Islet precursor cell (in vitro differentiated cells): ENCODE data around the gene CHD1.
A peak's percentile ranks its signal among the peaks of the same experiment; 100 is the strongest.
"Not testable (repeated sequence)": the region's sequence is repeated elsewhere in the genome, so short reads cannot be mapped to it uniquely, and the experiment has no call there.

Experiments
- DNase-seq: peaks from one replicate; pipeline ENCODE4 v3.0.0-alpha.2; 2018

CHD1 gene

DNA sequence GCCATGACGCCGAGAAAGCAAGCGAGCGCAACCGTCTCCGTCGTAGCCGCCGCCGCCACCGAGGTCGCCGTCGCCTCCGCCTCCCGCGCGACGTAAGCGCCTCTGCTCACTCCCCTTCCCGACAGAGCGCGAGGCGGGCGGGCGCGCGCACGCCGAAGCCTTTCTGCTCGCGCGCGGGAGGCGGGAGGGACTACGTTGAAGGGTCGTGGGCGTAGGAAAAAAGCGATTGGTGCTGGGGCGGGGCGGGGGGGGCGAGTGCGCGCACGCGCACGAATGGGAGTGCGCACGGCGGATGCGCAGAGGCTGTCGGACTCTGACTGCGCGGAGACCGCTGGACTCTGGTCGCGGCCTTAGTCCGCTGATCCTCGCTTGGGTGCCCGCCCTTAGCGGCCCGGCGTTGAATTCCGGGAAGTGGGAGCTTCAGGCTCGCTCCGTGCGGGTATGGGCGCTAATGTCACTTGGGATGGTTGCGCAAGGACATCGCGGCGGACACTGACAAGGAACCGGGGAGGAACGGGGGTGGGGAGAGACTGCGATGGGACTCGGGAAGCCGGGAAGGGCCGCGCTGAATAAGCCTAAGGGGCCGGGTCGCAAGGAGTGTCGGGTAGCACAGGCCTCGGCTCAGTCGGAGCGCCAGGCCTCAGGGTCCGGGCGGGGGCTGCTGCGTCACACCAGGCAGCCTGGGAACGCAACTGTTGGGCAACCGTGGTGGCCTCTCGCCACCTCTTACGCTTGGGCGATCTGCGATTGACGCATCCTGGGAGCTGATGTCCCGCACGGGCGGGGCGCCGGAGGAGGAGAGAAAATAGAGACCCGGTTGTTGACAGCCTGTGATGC, at the start of gene CHD1:
Gene CHD1, minus strand, starts transcription at position 135 of the 837 bp plus-strand sequence. CDS start 2,621 bp downstream, outside the sequence.
- DNase-seq, result peak; percentile 98

DNA sequence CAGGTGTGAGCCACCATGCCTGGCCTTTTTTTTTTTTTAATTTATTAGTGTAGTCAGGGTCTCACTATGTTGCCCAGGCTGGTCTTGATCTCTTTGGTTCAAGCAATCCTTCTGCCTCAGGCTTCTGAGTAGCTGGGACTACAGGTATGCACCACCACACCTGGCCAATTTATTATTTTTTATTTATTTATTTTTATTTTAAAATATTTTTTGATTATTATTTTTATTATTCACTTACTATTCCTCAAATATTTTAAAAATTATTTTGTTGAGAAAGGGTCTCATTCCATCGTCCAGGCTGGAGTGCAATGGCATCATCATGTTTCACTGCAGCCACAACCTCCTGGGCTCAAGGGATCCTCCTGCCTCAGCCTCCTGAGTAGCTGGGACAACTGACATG, 49.7 kb upstream of the CHD1 start:
- DNase-seq, result no peak

DNA sequence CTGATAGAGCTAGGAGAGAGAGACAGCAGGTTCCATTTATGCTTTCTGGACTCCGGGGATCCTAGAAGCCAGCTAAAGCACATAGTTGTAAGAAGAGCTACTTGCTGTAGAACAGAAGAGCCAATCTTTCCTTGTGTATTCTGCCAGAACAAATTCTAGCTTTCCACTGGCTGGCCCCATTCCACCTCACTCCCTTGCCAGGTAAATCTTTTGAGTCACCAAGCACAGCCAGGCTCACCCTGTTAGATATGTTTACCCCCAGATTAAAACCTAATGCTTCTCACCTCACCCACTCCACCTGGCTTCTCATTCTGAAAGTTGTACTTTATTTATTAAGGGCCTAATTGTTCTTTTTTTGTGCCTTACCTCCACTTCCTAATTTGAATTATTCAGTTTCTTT, 48.9 kb upstream of the CHD1 start:
- DNase-seq, result no peak

DNA sequence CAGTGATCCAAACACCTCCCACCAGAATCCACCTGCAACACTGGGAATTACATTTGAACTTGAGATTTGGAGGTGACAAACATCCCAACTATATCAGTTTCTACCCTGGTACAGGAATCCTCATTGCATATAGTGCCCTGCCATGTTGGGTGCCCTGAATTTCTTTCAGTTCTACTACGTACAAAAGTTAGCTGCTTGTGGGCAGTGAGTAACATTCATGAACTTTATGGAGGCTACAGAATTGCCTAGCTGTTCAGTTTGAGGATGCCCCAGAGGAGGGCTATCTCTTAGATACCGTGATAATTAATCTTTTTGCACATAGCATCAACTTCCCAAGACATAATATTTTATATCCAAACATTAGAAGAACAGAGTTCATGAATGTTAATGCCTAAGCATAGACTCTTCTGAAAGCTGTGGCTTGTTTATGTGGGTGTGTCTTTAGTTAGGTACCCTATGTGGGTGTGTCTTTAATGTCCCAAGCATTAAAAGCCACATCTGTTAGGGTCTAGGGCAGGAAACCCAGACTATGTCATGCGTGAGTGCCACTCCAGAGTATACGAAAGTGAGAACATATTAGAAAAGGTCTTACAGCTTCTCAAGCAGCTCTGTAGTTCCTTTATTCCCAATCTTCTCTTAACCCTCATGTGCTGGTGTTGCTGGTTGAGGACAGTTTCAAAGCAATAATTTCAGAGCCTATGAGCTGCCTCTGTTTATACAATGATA, 47.0 kb upstream of the CHD1 start:
- no peak for DNase-seq

DNA sequence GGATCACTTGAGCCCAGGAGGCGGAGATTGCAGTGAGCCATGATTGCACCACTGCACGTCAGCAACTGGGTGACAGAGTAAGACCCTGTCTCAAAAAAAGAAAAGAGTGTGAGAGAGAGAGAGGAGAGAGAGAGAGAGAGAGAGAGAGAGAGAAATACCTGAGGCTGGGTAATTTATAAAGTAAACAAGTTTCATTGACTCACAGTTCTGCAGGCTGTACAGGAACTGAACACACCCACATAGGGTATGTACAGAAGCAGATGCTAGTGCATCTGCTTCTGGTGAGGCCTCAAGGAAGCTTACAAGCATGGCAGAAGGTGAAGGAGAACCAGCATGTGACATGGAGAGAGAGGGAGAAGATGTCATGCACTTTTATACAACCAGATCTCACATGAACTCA, 46.4 kb upstream of the CHD1 start:
- DNase-seq, result no peak

DNA sequence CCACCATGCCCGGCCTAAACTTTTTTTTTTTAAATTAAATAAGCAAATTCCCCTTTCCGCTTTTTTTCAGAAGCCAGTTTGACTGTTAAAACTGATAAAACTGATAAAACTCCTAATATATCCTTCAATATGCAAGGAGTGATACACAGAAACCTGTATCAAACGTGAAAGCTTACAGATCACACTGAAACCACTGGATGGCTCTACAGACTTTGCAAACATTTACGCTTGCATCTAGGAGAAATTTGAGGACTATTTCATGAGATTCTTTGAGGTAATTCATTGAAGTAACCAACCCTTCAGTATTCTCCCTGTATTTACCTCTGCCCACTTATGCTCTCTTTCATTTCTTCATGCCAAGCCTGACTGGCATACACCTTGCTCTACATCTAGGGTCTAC, 40.6 kb upstream of the CHD1 start:
- no peak for DNase-seq

DNA sequence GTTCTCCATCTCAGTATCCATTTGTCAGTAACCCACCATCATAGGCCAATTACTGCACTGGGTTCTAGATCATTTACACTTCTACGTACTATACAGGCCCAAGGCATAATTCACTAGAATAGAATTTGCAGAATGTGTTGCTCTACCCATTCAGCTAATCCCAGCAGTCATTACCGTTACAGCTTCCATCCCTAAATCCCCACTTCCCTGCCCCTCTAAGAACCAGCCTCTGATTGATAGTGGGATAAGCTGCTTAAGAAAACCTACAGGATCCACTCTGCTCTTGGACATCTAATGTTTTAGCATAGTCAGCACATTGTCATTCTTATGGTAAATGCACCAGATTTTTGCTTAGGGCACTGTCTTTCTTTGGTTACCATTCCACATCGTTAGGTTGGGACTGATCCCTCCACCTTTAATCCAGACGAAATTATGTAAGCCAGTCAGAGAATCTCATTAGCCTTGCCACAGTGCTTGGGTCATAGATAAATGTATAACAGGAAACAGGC, 39.3 kb upstream of the CHD1 start:
- no peak for DNase-seq

DNA sequence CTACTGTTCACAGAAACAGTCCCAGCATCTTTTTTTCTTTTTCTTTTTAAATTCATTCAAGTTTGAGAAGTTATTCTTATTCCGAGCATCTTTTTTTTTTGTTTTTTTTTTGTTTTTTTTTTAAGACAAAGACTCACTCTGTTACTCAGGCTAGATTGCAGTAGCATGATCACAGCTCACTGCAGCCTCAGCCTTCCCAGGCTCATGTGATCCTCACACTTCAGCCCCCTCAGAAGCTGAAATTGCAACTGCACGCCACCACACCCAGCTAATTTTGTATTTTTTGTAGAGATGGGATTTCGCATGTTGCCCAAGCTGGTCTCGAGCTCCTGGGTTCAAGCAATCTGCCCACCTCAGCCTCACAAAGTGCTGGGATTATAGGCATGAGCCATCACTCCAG, 36.4 kb upstream of the CHD1 start:
- DNase-seq, result no peak

DNA sequence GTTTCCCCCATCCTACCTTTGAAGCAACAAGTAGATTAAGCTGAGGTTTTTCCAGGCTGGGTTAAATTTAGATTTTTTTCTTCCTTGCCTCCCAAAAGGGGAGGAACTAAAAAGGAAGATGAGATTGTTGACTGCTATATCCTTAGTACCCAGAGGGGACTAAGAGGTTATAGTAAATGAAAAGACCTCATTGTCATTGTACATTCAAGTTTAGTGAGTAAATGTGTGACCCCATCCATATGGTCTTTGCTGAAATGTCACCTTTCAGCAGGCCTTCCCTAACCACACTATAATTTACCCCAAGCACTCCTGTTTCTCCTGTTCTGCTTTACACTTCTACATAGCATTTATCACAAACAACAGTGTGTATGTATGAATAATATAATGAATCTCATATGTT, 35.8 kb upstream of the CHD1 start:
- no peak for DNase-seq

DNA sequence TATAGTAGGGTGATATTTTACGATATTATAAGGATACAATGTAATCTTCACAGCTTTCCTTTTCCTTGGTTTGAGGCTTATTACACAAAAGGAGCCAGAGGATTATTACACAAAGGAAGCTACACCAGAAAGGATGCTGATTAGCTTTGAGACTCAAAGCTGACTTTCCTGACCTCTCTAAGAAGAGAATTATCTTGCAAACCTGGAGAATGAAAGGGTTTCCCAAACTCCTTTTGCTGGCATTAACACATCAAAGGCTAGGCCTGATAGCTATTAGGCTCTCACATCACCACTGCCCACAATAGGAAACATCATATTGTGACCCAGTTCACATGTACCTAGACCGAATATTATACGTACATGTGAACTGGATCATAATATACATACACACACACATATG, 34.2 kb upstream of the CHD1 start:
- no peak for DNase-seq

DNA sequence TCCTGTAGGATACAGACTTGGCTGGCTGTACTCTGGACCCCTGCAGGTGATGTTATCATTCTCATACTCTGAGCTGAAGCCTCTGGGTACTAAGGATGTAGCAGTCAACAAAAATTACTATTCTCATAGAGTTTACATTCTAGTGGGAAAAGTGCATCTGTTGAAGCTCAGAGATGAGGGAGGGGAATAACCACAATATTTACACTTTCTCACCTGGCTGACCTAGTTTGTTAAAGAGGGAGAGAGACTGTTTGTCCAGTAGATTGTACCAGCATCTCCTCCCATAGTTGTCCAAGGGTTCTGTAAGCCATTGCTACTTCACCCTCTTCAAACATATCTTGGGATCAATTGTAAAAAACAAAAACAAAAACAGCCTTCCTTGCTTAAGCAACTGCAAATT, 33.8 kb upstream of the CHD1 start:
- DNase-seq, result no peak

DNA sequence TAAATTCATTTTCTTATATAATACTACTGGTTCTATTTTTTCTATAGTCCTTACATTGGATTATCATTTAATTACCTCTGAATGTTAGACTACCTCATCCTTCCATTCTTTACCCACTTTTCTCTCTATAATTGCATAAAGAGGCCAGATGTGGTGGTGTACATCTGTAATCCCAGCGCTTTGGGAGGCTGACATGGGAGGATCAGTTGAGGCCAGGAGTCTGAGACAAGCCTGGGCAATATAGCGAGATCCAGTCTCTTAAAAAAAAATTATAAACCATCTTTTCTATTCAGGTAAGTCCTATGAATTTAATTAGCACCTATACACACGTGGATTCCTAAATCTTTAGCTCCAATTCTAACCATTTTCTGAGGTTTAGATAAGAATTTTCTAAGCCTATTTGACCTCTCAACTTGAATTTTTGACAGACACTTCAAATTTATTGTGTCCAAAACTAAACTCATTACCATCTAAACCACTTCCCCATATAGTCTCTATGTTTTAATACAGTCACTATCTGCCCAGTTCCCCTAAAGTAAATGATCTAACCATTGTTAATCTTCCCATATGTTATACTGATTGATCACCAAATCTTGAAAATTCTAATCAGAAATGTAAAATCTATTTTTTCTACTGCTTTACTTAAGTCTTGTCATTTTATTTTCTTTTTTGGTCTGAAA, 33.0 kb upstream of the CHD1 start:
- no peak for DNase-seq

DNA sequence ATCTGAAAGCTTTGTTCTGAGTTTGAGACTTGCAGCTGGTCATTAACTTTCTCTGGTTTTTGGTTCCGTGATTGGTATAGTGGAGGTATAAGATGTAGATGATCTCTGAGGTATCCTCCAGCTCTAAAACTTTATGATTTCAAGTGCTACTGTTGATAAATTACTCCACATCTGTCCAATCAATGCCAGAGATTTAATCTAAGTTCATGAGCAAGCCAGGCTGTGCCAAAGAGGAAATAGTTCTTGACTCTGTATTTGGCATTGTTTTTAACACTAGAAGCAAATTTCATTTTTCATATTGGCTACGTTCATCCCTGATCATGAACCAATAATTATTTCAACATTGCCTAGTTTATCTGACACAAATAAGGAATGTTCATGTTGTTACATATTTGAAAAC, 28.5 kb upstream of the CHD1 start:
- no peak for DNase-seq

DNA sequence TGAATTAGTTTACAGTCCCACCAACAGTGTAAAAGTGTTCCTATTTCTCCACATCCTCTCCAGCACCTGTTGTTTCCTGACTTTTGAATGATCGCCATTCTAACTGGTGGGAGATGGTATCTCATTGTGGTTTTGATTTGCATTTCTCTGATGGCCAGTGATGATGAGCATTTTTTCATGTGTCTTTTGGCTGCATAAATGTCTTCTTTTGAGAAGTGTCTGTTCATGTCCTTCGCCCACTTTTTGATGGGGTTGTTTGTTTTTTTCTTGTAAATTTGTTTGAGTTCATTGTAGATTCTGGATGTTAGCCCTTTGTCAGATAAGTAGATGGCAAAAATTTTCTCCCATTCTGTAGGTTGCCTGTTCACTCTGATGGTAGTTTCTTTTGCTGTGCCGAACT, 27.1 kb upstream of the CHD1 start:
- DNase-seq, result not testable (repeated sequence)

DNA sequence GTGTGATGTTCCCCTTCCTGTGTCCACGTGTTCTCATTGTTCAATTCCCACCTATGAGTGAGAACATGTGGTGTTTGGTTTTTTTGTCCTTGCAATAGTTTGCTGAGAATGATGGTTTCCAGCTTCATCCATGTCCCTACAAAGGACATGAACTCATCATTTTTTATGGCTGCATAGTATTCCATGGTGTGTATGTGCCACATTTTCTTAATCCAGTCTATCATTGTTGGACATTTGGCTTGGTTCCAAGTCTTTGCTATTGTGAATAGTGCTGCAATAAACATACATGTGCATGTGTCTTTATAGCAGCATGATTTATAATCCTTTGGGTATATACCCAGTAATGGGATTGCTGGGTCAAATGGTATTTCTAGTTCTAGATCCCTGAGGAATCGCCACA, 26.7 kb upstream of the CHD1 start:
- not testable (repeated sequence) for DNase-seq

DNA sequence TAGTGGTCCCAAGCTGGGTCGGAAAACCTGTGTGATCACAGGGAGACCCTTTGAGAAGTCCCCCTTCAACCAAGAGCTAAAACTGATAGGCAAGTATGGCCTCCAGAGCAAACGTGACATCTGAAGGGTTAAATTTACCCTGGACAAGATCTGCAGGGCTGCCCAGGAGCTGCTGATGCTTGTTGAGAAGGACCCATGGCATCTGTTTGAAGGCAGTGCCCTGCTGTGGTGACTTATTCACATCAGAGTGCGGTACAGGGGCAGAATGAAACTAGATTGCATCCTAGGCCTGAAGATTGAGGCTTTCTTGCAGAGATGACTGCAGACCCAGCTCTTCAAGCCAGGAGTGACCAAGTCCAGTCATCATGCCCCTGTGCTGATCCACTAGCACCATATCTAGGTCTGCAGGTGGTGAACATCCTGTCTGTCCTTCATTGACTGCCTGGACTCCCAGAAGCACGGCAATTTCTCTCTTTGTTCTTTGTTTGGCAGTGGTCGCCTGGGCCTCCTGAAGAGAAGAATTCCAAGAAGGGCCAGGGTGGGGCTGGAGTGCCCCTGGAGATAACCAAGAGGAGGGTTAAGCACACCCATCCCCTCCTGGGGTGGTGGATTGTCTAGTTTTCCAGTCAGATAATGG, 25.7 kb upstream of the CHD1 start:
- no peak for DNase-seq

DNA sequence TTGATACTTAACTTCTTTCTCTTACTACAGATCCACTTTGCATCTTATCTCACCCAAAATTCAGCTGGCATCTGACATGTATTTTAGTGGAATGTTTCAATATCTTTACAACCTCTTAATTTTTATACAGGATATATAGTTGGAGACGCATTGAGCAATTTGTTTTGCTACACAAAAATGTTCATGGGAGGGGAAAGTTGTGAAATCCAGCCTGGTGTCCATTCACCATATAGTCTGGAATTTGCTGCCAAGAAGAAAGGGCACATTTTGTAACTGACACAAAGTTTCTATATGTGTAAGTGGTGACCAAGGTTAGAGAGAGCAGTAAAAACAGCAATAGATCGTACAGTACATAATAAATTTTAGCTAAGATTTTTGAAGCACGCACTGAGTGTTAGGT, 14.0 kb upstream of the CHD1 start:
- no peak for DNase-seq

DNA sequence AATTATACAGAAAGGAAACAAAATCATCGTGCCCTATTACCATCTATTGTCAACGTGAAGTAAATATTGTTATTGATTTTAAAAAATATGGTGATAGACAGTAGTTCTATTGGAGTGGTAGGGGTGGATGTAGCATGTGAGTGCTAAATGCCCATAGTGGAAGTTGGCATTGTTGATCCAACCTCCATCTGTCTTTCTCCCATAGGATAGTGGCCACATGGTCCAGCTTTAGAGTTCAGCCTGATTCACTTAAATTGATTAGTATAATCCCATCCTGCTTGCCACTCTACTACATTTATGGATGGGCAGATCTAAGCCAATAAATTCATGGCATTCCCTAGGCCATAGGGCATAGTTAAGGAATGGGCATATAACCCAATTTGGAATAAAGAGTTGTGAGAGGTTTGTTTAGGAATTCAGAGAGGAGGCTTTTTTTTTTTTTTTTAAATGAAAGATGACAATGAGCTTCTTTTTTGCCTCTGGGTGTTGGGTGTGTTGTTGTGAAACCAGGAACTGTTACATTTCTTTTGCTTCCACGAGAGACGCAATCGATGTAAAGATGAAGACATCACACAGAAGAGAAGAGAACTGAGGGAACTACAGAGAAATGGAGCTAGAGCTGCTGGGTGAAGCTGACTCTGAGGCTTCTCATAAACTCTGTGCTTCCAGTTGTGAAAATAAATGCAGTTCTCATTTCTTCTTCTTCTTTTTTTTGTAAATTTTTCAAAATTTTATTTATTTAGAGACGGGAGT, 12.5 kb upstream of the CHD1 start:
- no peak for DNase-seq

DNA sequence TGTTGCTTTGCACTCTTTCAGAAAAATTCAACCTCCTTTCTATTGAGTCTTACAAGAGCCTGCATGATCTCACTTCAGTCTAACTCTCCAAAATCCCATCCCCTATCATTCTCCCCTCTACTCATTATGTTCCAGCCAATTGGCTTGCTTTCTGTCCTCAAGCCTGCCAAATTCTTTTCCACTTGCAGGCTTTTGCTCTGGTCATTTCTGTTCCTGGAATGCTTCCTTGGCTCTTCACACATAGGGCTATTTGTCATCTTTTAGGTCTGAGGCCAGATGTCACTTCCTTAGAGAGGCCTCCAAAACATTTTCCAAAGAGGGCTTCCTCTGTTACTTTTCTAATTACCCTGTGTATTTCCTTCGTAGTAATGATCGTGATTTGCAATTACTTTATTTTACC, 11.8 kb upstream of the CHD1 start:
- no peak for DNase-seq

DNA sequence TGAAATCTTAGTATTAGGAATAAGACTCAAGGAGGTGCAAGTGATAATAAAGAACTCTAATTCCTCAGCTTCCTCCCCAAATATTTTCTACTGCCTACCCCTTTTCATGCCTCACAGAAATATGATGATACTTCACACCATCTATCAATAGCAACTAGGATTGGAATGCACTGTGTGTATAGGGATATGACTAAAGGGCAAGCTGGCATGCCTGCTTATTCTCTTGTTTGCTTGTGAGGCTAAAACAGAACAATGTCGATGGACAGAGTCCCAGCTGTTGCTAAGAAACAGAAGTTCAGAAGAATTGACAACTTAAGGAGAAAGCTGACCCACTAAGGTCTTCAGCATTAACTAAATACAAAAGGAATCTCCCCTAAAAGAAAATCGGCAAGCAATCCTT, 9.7 kb upstream of the CHD1 start:
- no peak for DNase-seq

DNA sequence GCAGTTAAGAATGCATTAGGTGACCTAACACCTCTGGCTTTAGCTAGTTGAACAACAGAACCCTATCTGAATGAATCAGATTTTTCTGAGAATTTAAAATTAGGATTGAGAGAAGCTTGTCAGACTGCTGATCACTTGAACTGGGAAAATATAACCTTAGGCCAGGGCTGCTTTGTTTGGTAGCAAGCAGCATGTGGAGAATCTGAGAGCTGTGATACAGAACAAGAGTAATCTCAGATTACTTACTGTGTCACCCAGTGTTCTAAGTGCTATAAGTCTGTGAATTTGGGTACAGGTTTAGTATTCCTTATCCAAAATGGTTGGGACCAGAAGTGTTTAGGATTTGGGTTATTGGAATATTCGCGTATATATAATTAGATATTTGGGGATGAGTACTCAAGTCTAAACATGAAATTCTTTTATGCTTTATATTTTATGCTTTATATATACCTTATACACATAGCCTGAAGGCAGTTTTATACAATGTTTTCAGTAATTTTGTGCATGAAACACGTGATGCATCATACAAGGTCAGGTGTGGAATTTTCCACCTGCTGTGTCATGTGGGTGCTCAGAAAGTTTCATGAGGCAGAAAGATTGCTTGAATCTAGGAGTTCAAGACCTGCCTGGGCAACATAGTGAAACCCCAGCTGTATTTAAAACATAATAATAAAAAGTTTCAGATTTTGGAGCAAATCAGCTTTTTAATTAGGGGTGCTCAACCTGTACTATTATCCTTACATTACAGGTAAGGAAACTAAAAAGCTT, 8.3 kb upstream of the CHD1 start:
- DNase-seq, result no peak

DNA sequence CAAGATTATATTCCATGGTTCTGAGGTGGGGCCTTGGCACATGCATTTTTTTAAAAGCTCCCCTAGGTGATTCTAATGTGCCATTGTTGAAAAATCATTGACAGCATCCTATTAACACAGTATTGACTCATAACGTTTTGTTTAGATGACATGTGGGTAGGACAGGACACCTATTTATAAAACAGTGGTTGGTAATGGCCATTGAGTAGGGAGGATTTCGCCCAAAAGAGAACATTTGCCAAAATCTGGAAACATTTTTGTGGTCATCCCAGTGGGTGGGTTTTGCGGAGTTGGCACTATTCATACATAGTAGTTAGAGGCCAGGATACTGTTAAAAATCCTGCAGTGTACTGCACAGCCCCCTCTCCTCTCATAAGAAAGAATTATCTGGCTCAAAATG, 6.4 kb upstream of the CHD1 start:
- no peak for DNase-seq
